Activated T-cell treated with anti-CD3 and anti-CD28 coated beads for 24 hours (primary cell): ENCODE data around the gene ERFE.
"Not testable (repeated sequence)": the region's sequence is repeated elsewhere in the genome, so short reads cannot be mapped to it uniquely, and the experiment has no call there.

Experiments
- DNase-seq: peaks from one replicate; pipeline ENCODE4 v3.0.0-alpha.2; 2020; ENCODE audit warnings: low read depth

Gene ERFE

GRCh38 chr2:238158509-238159070 is at the start of gene ERFE:
ERFE (plus strand) TSS chr2:238158970; CDS start chr2:238159008, 38 bp downstream.
- DNase-seq, result peak; percentile 48

DNA sequence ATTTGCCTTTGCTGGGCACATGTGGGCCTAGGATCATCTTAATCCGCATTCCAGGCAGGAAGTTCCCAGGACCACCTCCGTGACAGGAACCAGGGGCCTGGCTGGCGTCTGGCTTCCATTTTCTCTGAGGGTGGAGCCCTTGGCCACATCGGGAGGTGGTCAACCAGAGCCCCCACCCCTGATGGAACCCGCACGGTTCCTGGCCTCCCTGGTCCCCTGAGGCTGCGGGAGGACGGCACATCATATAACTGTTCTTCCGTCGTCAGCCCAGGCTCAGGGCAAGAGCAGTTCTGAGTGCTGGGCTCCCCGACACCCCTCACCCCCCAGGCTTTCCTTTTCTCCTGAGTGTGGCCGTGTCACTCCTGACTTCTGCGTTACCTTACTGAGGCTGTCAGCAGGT is 45.2 kb upstream of the ERFE start:
- no peak for DNase-seq

GRCh38 chr2:238114331-238114841 is 44.4 kb upstream of the ERFE start:
- no peak for DNase-seq

GRCh38 chr2:238114851-238115660 is 43.7 kb upstream of the ERFE start:
- DNase-seq, result no peak

DNA sequence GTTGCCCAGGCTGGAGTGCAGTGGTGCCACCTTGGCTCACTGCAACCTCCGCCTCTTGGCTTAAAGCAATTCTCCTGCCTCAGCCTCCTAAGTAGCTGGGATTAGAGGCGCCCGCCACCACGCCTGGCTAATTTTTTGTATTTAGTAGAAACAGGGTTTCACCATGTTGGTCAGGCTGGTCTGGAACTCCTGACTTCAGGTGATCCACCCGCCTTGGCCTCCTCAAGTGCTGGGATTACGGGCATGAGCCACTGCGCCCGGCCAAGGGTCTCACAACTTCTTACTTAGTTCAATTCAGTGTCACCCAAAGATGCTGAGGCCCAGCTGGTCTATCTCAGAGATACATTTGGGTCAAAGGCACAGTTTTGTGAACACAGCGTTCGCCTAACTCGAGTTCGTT is 43.1 kb upstream of the ERFE start:
- DNase-seq, result not testable (repeated sequence)

DNA sequence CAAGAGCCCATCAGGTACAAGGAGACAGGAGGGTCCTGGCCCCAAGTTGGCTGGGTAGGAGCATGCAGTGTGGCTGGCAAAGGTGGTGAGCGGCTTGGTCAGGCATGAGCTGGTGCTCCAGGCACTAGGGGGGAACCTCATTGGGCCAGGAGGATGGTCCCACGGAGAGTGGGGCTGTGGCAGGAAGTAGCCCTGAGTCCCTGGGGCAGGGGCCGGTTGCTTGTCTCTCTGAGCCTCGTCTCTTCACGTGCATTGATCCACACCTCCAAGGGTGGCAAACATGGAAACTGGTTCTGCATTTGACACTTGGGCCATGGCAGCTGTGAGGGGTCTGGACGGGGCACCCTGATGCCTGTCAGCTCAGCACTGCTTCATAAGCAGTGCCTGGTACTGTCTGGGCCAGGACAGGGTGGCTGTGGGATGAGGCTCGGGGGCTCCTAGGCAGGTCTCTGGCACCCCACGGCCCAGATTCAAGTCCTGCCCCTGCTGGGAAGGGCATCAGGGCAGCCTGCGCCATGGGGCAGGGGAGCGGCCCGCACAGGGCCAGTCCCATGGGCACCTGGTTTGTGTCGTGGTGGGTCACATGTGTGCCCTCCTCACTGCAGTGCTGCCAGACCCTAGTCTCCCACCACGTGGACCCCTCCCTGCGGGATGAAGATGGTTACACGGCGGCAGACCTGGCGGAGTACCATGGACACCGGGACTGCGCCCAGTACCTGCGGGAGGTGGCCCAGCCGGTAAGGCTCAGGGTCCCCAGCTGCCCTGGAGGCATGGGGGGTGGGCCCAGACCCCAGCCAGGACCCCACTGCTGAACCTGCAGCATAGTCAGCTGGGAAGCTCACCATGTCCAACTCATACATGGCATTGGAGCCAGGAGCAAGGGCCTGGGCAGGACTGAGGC is 42.2 kb upstream of the ERFE start:
- DNase-seq, result no peak

GRCh38 chr2:238117199-238118154 is 41.3 kb upstream of the ERFE start:
- no peak for DNase-seq

GRCh38 chr2:238119756-238120462 is 38.9 kb upstream of the ERFE start:
- no peak for DNase-seq

GRCh38 chr2:238120463-238121298 is 38.1 kb upstream of the ERFE start:
- no peak for DNase-seq

DNA sequence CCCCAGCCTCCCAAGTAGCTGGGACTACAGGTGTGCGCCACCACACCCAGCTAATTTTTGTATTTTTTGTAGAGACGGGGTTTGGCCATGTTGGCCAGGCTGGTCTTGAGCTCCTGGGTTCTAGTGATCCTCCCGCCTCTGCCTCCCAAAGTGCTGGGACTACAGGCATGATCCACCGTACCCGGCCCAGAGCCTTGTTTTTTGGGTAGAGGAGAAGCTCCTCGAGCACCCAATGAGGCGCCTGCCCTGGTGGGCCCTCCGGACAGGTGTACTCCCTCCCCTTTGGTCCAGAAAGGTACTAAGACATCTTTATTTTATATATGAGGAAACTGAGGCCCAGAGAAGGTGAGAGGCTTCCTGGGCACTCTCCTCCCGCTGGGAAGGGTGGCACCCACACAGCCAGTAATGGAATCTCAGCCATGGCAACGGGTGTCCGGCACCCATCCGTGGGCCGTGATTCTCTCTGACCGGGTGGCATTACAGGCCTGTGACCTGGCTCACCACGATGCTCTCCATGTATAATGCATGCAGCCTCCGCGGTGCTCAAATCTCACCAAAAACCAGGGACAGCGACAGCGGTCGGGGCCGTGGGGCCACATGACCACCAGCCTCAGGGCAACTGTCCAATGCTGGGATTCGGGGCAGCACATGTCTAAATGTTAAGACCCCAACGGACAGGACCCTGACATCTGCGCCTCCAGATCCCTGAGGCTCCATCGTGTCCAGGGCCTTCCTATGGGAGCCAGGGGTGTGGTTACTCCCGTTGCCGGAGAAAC is 37.1 kb upstream of the ERFE start:
- no peak for DNase-seq

- DNase-seq, result no peak
Observed at GRCh38 chr2:238122287-238123217, 36.2 kb upstream of the ERFE start.

GRCh38 chr2:238123218-238123971 is 35.4 kb upstream of the ERFE start:
- no peak for DNase-seq

- no peak for DNase-seq
Observed at GRCh38 chr2:238123991-238124470, 34.7 kb upstream of the ERFE start.

- DNase-seq, result no peak
Observed at GRCh38 chr2:238124488-238125126, 34.2 kb upstream of the ERFE start.

DNA sequence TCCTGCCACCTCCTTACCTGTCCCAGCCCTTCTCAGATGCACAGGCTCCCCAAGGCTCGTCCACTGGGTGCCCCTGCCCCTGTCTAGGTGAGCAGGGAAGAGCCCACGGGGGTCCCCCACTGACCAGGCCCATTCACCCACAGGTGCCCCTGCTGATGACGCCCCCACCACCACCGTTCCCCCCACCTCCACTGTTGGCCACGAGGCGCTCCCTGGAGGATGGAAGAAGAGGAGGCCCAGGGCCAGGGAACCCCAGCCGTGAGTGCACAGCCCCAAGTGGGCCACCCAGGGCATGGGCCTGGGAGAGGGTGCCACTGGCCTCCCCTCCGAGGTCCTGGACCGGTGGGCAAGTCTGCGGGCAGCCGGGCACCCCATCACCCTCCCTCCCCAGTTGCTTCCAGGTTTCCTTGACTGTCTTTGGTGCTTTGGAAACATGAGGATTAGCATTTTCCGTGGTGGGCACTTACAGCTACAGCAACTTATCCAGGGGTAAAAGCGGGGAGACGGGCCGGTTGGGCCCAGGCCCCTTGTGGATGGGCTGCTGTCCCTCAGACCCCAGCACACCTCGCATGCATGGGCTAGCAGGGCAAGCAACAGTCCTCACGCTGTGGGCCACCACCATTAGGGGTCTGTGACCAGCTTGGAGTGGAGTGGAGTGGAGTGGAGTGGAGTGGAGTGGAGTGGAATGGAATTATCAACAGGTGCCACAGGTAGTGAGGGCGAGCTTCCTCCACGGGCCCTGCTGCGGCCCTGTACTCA is 33.5 kb upstream of the ERFE start:
- no peak for DNase-seq

GRCh38 chr2:238126338-238126737 is 32.4 kb upstream of the ERFE start:
- DNase-seq, result no peak
